ENCODE results near the gene NTM.

Gene NTM

DNA sequence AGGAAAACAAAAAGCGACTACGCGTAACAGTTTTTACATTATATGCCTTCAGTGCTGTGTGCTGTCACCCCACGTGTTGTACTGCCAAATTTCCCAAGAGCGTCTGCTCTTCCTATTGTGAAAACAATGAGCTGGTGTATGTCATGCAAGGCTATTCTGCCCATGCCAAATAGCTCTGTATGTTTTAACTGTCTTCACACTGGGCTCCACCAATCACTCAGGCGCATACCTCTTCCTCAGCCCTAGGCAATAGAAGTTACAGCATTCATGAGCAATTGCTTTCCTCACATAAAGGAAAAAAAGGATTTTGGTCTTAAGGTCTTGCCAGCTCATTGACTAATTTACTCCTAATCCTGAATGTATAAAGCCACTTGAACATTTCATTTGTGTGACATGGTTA, 606.8 kb downstream of the NTM start:
- no peak for TF ChIP-seq CTCF (IDR thresholded peaks at IDR 0.05; ENCODE audit: insufficient read depth, low read depth, low read length, missing control alignments)
- H3K4me3 ChIP-seq (ENCODE audit: low read depth, low read length): no peak overlapping the region
- no peak for DNase-seq (ENCODE audit: low read depth)

DNA sequence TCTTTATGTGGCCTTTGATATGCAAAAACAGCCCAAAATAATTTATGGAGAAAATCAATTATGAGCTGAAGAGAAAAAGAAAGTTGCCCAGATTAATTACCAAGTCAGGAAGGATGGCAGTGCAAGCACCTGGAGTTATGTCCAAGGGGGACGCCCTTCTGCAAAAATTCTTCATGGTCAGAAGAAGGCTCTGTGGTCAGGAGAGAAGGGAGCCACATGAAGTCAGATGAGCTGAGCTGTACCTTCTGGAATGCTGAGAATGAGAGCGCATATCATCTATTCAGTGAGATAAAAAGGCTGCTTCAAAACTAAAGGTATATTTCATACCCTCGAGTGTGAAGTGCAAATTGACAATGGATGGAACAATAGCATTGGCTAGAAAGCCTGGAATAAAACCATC, 607.4 kb downstream of the NTM start:
- no peak overlapping the region for H3K4me3 ChIP-seq (ENCODE audit: low read depth, low read length)
- TF ChIP-seq CTCF (IDR thresholded peaks at IDR 0.05; ENCODE audit: insufficient read depth, low read depth, low read length, missing control alignments): no peak
- DNase-seq (ENCODE audit: low read depth): no peak

DNA sequence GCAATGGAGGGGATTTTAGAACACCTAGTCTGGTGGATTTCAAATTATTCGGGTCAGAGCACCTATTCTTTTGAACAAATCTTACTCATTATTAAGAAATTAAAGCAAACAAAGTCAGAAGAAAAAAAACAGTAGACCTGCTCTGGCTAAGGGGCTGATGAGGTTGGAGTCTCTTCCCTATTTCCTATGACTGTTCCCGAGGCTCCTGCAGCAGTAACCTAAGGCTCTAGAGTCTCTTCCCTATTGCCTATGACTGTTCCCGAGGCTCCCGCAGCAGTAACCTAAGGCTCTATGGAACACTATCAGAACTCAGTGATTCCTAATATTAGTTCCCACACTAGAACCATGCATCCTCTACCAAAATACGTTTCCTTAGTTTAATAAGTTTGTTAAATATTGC, 607.9 kb downstream of the NTM start:
- TF ChIP-seq CTCF (IDR thresholded peaks at IDR 0.05; ENCODE audit: insufficient read depth, low read depth, low read length, missing control alignments): no peak
- no peak for DNase-seq (ENCODE audit: low read depth)

DNA sequence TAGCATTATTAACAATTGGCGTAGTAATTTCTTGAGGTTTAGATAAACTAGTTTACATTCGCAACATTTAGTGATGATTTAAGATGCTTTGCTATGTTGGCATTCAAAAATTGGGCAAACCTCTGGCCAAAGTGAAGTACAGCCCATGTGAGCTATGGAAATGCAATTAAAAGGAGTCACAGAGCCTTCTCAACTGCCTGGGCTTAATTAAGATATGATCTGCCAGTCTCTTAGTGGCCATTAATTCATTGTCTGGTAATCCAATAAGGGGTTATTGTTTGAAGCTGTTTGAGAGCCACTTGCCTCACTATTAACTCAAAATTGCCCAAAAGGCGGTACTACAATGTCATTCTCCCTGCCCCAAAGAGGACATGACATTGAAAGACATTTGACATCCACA, 608.9 kb downstream of the NTM start:
- no peak for DNase-seq (ENCODE audit: low read depth)
- no peak overlapping the region for H3K4me3 ChIP-seq (ENCODE audit: low read depth, low read length)
- TF ChIP-seq CTCF (IDR thresholded peaks at IDR 0.05; ENCODE audit: insufficient read depth, low read depth, low read length, missing control alignments): no peak

More for the DNA sequence above, 607.9 kb downstream of the NTM start:
- H3K4me3 ChIP-seq (ENCODE audit: low read depth, low read length): no peak overlapping the region

- H3K4me3 ChIP-seq (ENCODE audit: low read depth, low read length): no peak overlapping the region
- no peak for TF ChIP-seq CTCF (IDR thresholded peaks at IDR 0.05; ENCODE audit: insufficient read depth, low read depth, low read length, missing control alignments)
- DNase-seq (ENCODE audit: low read depth): no peak
Measured at GRCh38 chr11:131980199-131980598, 609.8 kb downstream of the NTM start.

DNA sequence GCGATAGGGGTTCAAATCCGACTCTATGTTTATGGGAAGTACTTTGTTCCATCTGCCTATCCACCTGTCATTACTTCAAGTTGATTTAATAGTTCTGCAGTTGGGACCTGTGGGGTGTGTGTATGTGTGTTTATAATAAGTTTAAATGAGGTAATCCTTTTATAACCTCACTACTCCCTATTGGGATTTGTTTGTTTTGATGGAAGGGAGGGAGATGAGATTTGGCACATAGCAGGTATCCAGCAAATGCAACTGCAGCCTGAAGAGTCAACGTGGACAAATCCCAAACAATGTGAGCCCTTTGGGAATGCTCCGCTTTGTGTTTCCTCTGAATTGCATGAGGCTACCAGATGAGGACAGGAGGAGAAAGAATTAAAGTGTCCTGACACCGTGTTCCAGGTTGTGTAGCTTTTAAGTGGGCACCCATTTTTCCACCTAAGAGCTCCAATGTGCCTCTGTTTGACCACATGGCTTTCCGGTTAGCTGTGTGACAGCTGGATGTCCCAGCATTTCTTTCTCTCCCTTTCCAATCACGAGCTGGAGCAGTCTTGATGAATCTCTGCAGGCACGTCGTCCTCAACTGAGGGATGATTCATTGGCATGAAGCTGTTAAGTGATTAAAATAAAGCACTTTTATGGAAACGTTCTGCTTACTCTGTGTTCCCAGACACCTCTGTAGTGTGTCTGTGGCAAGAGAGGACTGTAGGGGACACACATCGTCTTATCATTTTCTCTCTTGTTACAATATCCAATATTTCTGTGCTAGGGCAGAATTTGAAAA, 610.7 kb downstream of the NTM start:
- no peak for DNase-seq (ENCODE audit: low read depth)
- H3K4me3 ChIP-seq (ENCODE audit: low read depth, low read length): no peak overlapping the region
- no peak for TF ChIP-seq CTCF (IDR thresholded peaks at IDR 0.05; ENCODE audit: insufficient read depth, low read depth, low read length, missing control alignments)

DNA sequence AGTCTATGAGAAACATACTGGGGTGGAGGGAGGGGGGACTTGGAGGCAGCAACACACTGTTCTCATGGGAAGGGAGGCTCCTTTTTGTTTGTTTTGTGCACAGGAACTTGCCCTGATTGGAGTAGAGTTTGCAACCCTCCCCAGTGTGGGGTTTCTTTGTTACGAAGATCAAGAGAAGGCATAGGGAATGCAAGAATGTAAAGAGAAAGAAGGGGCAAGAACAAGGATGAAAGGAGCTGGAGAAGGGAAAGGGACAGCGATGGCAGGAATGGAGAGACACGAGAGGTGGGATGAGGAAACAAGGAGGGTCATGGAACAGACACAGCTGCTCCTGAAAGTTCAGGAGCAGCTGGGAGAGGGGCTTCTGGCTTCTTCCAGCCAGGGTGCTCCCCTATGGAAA, 611.7 kb downstream of the NTM start:
- no peak for TF ChIP-seq CTCF (IDR thresholded peaks at IDR 0.05; ENCODE audit: insufficient read depth, low read depth, low read length, missing control alignments)

More for the DNA sequence above, 611.7 kb downstream of the NTM start:
- DNase-seq (ENCODE audit: low read depth): no peak
- no peak overlapping the region for H3K4me3 ChIP-seq (ENCODE audit: low read depth, low read length)

Data from GM12865 (cell line).